K562 (cell line): ENCODE measurements around the gene AK2.

Experiments used
- BHLHE40 ChIP-seq: IDR thresholded peaks from 2 replicates; pipeline ENCODE4 v1.6.1; 2011; ENCODE audit warnings: low read length, improper control_type of control experiment
- MXI1 ChIP-seq: IDR thresholded peaks from 2 replicates; pipeline ENCODE4 v1.6.1; 2011; ENCODE audit warnings: low read depth, mild to moderate bottlenecking, improper control_type of control experiment, low read length
- NR2C2 ChIP-seq, 2 experiments: fragments of 200-800 bp in 1 of 2; sonication (Bioruptor generic) in 1 of 2; sonication (generic) in 1 of 2; formaldehyde crosslinking in 1 of 2; IDR thresholded peaks; 2 replicates each; pipeline versions ENCODE4 v1.6.1 to v1.8.0; 2016 to 2022; ENCODE audit warnings: mild to moderate bottlenecking in 1 of 2, missing compliant biosample characterization in 1 of 2, missing genetic modification characterization in 1 of 2, missing genetic modification reagents in 1 of 2
- POLR2A ChIP-seq: fragments of 450-650 bp; conservative IDR thresholded peaks from 2 replicates; pipeline ENCODE4 v1.6.1; 2016
- POLR2AphosphoS5 ChIP-seq: IDR thresholded peaks from 2 replicates; pipeline ENCODE4 v1.6.1; 2011; ENCODE audit warnings: mild to moderate bottlenecking, low read depth, low read length, moderate library complexity; ENCODE audit not compliant: control insufficient read depth, insufficient read depth
- TCF7L2 ChIP-seq: fragments of 150-350 bp; IDR thresholded peaks from 2 replicates; pipeline ENCODE4 v1.6.1; 2016; ENCODE audit warnings: low read depth, mild to moderate bottlenecking, low read length, moderate library complexity
- TF ChIP-seq, protein P1 (sequence below): sonication (generic); formaldehyde crosslinking; IDR thresholded peaks from 2 replicates; pipeline ENCODE4 v1.9.0; 2022; ENCODE audit warnings: mild to moderate bottlenecking, missing genetic modification reagents

DNA sequence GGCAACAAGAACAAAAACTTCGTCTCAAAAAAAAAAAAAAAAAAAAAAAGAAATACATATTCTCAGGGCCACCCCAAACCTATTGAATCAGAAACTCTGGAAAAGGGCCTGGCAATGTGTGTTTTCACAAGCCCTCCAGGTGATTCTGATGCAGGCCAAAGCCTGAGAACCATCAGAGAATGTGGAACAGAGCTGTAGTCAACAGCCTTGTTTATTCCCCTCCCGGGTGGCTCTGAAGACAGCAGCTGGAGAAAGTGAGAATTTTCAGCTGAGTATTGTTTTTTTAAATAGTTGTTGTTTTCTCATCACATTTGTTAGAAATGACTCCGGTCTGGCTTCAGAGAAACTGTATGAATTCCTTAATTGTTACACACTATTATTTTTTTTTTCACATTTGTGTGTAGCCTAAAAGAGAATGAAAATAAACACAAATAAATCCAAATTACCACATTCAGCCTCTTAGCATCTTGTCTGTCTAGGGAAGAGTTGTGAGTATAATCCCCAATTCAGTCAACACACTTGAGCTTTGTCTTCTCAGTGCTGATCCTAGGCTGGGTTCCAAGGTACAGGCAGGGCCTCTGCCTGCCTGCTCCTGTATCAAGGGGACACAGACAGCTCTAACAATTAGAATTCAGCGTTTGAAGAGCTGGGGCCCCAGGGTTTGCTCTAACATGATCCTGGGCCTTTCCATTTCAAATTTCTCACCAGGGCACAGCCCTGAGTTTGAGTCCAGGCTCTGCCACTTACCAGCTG, 37.7 kb upstream of the AK2 start:
- TF ChIP-seq, protein P1, sequence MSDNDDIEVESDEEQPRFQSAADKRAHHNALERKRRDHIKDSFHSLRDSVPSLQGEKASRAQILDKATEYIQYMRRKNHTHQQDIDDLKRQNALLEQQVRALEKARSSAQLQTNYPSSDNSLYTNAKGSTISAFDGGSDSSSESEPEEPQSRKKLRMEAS (CRISPR knock-in tag) = no peak
- TF ChIP-seq MXI1 = no peak
- no peak for TF ChIP-seq NR2C2 (CRISPR knock-in tag; IDR thresholded peaks at IDR 0.05)
- TF ChIP-seq NR2C2 (tag; IDR thresholded peaks at IDR 0.05) = no peak
- TF ChIP-seq BHLHE40 = no peak
- TF ChIP-seq POLR2A = no peak
- TF ChIP-seq TCF7L2 = no peak
- no peak for TF ChIP-seq POLR2AphosphoS5
